Measurements from ENCODE around the gene ARL5A. TPM values are rescaled to one million over a fixed set of nuclear protein-coding genes. Genes with fewer than 3 reads are reported as not detected.

Gene ARL5A, protein sequence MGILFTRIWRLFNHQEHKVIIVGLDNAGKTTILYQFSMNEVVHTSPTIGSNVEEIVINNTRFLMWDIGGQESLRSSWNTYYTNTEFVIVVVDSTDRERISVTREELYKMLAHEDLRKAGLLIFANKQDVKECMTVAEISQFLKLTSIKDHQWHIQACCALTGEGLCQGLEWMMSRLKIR
- total RNA-seq = 34.0 and 38.2 TPM in 2 replicates

DNA sequence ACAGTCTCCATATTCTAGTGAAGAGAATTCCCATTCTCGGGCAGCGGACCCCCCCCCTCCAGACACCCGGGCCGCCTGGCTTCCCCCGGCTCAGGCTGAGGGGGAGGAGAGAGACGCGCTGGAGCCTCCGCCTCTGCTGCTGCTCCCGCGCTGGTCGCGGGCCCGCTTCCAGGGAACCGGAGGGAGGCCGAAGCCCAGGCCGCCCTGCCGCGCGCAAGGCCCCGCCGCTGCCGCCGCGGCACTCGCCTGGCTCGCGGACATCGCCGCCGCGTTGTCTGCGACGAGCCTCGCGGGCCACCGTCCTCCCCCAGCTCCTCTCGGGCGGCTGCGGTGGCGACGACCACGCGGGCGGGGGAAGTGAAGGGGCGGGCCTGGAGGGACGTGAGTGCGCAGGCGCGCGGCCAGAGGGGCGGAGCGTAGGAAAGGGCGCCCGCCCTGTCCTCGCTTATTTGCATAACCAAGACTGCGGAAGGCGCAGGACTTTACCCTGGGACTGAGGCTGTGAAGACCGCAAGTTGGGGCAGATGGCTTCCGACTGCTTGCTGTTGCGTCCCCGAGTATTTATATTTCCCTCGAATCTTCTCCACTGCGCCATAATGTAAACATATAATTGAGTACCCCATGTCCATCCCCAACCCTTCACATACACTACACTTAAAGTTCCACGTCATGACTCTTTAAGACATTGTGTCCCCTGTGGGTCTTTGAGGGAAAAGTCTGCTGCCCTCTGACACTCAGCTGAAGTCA, at the start of gene ARL5A:
TSS of gene ARL5A (minus strand) at position 279 of the 747 bp plus-strand sequence. CDS start at position 34, 245 bp downstream.

Other genes with a start within 250 kb of the ARL5A start
- gene NEB, start 93.9 kb downstream of the ARL5A start, total RNA-seq = under 0.01 TPM in 1 of 2 replicates, not detected in the other

Measured in hair follicular keratinocyte (primary cell).